PC-3 (cell line): ENCODE measurements around the gene FAHD2A.
"Not testable (repeated sequence)": the region's sequence is repeated elsewhere in the genome, so short reads cannot be mapped to it uniquely, and the experiment has no call there.

Source experiments
- CTCF ChIP-seq: fragments of 300-600 bp; sonication (generic); conservative IDR thresholded peaks from 2 replicates; pipeline ENCODE4 v1.5.1; 2017; ENCODE audit warnings: antibody characterized with exemption, low read depth, mild to moderate bottlenecking, low read length
- EZH2 ChIP-seq: fragments of 300-600 bp; sonication (generic); IDR thresholded peaks from one replicate; pipeline ENCODE4 v1.6.1; 2017; ENCODE audit warnings: antibody characterized with exemption, mild to moderate bottlenecking, low read length; ENCODE audit not compliant: unreplicated experiment
- EZH2phosphoT487 ChIP-seq: fragments of 300-600 bp; sonication (generic); IDR thresholded peaks from 2 replicates; pipeline ENCODE4 v1.6.1; 2018; ENCODE audit warnings: mild to moderate bottlenecking, antibody characterized with exemption, low read length, borderline replicate concordance

- peak; percentile 53 for TF ChIP-seq CTCF
- TF ChIP-seq EZH2phosphoT487, EZH2: not testable (repeated sequence)
These were observed 755 bp downstream of the FAHD2A start for GRCh38 chr2:95403204-95403721.
